PFSK-1 (cell line): Measurements from ENCODE around the gene S100A10.

ENCODE experiments used
- FOXP2 ChIP-seq: optimal IDR thresholded peaks from 2 replicates; pipeline ENCODE3; 2011; ENCODE audit warnings: borderline replicate concordance, control low read depth, inconsistent platforms; ENCODE audit not compliant: insufficient read depth; ENCODE audit errors: extremely low read length, extremely low read depth
- POLR2AphosphoS5 ChIP-seq: IDR thresholded peaks from 2 replicates; pipeline ENCODE4 v1.6.1; 2012; ENCODE audit warnings: low read depth, mild to moderate bottlenecking, control low read depth, low read length, moderate library complexity
- REST ChIP-seq, 2 experiments: IDR thresholded peaks; 2 replicates each; pipeline versions ENCODE4 v1.6.1 to v1.8.0; 2011 to 2012; ENCODE audit warnings: low read depth in 2 of 2, low read length in 2 of 2, control low read depth in 1 of 2, inconsistent platforms in 1 of 2, mild to moderate bottlenecking in 1 of 2, moderate library complexity in 1 of 2; ENCODE audit not compliant: insufficient read depth in 1 of 2
- SIN3A ChIP-seq: IDR thresholded peaks from 2 replicates; pipeline ENCODE4 v1.6.1; 2012; ENCODE audit warnings: mild to moderate bottlenecking, low read length, moderate library complexity, borderline replicate concordance; ENCODE audit not compliant: insufficient read depth
- TAF1 ChIP-seq: IDR thresholded peaks from 2 replicates; pipeline ENCODE4 v1.6.1; 2012; ENCODE audit warnings: low read length, control low read depth, borderline replicate concordance; ENCODE audit not compliant: insufficient read depth

Gene S100A10

GRCh38 chr1:151956957-151957497 lies 36.6 kb downstream of the S100A10 start:
- TF ChIP-seq TAF1, result no peak
- TF ChIP-seq FOXP2, result no peak
- no peak for TF ChIP-seq POLR2AphosphoS5
- no peak for TF ChIP-seq REST (IDR thresholded peaks at IDR 0.05; ENCODE audit: insufficient read depth in 1 of 2, low read depth in 2 of 2, low read length in 2 of 2)
- TF ChIP-seq SIN3A, result no peak

GRCh38 chr1:151953409-151954094 lies 40.1 kb downstream of the S100A10 start:
- TF ChIP-seq SIN3A (no peak), TAF1 (no peak), REST (IDR thresholded peaks at IDR 0.05; ENCODE audit: insufficient read depth in 1 of 2, low read depth in 2 of 2, low read length in 2 of 2) (no peak), FOXP2 (no peak), POLR2AphosphoS5 (no peak)

- no peak for TF ChIP-seq SIN3A
- TF ChIP-seq POLR2AphosphoS5, result no peak
- no peak for TF ChIP-seq REST (IDR thresholded peaks at IDR 0.05; ENCODE audit: insufficient read depth in 1 of 2, low read depth in 2 of 2, low read length in 2 of 2)
- no peak for TF ChIP-seq TAF1
- TF ChIP-seq FOXP2, result no peak
These were observed 40.8 kb downstream of the S100A10 start for GRCh38 chr1:151952811-151953210.

- no peak for TF ChIP-seq TAF1
- TF ChIP-seq POLR2AphosphoS5, result no peak
- TF ChIP-seq SIN3A, result no peak
- no peak for TF ChIP-seq REST (IDR thresholded peaks at IDR 0.05; ENCODE audit: insufficient read depth in 1 of 2, low read depth in 2 of 2, low read length in 2 of 2)
- TF ChIP-seq FOXP2, result no peak
These were observed 44.1 kb downstream of the S100A10 start for GRCh38 chr1:151949371-151950193.
